Activated CD8-positive, alpha-beta memory T cell treated with anti-CD3 and anti-CD28 coated beads, Interleukin-2, amount 50 U/mL, for 1 hour (primary cell): ENCODE results near the gene RDH5.

Source experiments
- DNase-seq: peaks from one replicate; pipeline ENCODE4 v3.0.0-alpha.2; 2020; ENCODE audit errors: extremely low read depth

The RDH5 gene, protein sequence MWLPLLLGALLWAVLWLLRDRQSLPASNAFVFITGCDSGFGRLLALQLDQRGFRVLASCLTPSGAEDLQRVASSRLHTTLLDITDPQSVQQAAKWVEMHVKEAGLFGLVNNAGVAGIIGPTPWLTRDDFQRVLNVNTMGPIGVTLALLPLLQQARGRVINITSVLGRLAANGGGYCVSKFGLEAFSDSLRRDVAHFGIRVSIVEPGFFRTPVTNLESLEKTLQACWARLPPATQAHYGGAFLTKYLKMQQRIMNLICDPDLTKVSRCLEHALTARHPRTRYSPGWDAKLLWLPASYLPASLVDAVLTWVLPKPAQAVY

DNA sequence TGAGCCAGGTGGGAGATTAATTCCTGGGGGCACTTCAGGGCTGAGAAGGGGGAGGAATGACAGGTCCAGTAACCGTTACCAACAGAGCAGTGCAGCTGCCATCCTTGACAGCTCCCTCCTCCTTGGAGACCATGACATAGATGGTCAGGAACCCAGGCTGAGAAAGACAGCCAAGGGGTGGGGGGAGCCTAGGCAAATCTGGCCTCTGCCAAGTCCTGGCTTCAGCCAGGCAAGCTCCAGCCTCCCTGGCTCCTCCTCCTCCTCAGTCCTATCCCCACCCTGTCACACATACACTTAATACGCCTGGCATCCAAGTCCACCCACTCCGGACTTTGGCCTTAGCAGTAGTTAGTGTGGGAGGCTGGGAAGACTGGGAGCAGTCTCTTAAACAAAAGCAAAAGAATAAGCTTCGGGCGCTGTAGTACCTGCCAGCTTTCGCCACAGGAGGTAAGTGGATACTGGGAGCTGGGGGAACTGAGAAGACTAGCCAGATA is at the start of gene RDH5:
RDH5 (plus strand) TSS at position 323 of the 494 bp plus-strand sequence. CDS start 792 bp downstream, outside the sequence.
- DNase-seq: no peak

DNA sequence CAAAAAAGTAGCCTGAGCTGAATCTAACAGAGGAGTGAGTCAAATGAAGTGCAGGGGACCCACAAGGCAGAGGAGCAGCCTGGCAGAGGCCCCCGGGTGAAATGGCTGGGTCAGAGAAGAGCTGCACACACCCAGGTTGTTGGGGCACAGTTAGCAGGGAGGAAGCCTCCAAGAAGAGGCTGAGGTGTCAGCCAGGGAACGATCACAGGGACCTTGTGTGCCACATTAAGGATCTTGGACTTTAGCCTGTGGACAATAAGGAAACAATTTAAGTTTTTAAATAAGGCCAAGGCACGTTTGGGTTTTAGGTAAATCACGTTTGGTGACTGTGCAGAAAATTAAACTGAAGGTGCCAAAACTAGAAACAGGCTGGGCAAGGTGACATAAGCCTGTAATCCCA is 48.4 kb upstream of the RDH5 start:
- no peak for DNase-seq

DNA sequence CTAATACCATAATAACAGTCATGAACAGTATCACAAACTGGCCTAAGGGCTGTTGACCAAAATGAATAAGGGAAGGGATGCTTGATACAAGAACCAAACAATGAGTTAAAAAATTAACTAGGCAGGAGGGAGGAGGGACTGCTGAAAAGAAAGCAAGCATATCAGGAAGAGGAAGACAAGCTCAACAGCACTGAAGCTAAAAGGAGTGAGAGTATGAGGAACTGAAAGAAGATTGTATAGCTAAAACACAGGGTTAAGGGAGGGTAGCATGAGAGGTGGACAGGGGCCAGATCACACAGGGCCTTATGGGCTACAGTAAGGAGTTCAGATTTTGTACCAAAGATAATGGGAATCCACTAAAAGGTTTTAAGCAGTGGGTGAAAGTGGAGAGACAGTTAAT is 46.6 kb upstream of the RDH5 start:
- DNase-seq: no peak

DNA sequence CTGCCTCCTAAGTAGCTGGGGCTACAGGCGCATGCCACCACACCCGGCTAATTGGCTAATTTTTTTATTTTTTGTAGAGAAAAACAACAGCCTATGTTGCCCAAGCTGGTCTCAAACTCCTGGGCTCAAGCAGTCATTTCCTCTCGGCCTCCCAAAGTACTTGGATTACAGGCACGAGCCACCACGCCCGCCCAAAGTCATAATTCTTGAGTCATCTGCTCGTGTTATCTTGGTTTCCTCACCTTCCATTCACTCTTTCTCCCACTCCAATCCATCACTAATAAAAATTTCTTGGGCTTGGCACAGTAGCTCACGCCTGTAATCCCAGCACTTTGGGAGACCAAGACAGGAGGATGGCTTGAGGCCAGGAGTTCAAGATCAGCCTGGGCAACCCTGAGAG is 44.5 kb upstream of the RDH5 start:
- no peak for DNase-seq

DNA sequence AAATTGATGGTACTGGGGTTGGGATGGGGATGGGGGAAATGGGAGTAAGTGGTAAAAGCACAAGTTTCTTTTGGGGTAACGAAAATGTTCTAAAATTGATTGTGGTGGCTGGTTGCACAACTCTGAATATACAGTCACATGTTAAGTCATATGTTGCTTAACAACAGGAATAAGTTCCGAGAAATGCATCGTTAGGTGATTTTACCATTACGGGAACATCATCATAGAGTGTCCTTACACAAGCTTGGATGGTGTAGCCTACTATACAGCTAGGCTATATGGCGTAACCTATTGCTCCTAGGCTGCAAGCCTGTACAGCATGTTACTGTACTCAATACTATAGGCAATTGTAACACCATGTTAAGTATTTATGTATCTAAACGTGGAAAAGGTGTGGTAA is 43.5 kb upstream of the RDH5 start:
- no peak for DNase-seq

DNA sequence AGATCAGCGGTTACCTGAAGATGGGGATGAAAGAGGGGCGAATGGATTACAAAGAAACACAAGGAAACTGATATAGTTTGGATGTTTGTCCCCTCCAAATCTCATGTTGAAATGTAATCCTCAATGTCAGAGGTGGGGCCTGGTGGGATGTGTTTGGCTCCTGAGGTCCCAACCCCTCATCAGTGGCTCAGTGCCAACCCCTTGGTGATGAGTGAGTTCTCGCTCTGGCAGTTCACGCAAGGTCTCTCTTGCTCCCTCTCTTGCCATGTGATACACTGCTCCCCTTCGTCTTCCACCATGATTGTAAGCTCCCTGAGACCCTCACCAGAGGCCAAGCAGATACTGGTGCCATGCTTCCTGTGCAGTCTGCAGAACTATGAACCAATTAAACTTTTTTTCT is 40.5 kb upstream of the RDH5 start:
- no peak for DNase-seq

DNA sequence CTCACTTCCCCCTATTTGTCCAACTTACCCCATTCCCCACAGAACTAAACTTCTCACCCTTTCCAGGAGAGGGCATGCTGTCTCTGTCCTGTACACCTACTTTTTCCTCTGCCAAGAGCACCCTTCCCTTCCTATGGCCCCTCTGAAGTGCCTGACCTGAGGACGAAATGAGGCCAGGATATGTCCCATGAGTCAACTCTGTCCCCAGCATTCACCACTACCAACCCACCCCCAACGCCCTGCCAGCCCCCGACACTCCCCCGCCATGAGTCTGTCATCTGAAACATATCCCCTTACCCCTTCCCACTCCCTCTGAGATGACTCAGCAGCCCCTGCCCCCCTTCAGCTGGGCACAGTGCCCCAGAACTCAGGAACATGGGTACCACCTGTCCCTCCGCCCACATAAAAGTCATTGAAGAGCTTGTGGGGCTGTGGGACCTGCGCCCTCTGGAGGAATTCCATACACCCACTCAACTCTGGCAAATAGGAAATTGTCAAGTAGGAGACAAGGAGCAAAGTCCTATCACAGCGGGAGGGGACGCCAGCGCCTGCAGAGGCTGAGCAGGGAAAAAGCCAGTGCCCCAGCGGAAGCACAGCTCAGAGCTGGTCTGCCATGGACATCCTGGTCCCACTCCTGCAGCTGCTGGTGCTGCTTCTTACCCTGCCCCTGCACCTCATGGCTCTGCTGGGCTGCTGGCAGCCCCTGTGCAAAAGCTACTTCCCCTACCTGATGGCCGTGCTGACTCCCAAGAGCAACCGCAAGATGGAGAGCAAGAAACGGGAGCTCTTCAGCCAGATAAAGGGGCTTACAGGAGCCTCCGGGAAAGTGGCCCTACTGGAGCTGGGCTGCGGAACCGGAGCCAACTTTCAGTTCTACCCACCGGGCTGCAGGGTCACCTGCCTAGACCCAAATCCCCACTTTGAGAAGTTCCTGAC is 38.8 kb upstream of the RDH5 start:
- DNase-seq: no peak

DNA sequence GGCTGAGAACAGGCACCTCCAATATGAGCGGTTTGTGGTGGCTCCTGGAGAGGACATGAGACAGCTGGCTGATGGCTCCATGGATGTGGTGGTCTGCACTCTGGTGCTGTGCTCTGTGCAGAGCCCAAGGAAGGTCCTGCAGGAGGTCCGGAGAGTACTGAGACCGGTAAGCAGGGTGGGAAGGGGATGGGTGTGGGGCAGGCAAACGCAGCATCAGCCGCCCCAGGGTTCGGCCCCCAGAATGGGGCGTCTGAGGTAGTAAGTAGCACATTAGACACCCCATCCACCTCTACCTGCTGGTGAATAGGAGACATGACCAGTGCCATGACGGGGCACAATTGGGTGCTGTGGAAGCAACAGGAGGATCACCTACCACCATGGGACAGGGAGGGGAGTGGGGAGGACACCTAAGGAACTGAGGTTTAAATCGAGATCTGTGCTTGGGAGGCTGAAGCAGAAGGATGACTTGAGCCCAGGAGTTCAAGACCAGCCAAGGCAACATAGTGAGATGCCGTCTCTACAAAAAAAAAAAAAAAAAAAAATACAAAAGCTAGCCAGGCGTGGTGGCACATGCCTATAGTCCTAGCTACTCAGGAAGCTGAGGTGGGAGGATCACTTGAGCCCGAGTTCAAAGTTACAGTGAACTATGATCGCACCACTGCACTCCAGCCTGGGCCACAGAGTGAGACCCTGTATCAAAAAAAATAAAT is 38.0 kb upstream of the RDH5 start:
- DNase-seq: no peak

DNA sequence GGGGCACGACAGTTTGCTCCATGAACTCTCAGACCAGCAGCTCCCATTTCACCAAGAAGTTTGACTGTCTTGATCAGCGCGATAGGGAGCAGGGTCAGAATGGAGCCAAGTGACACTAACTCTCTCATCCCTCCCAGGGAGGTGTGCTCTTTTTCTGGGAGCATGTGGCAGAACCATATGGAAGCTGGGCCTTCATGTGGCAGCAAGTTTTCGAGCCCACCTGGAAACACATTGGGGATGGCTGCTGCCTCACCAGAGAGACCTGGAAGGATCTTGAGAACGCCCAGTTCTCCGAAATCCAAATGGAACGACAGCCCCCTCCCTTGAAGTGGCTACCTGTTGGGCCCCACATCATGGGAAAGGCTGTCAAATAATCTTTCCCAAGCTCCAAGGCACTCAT is 36.5 kb upstream of the RDH5 start:
- DNase-seq: no peak

DNA sequence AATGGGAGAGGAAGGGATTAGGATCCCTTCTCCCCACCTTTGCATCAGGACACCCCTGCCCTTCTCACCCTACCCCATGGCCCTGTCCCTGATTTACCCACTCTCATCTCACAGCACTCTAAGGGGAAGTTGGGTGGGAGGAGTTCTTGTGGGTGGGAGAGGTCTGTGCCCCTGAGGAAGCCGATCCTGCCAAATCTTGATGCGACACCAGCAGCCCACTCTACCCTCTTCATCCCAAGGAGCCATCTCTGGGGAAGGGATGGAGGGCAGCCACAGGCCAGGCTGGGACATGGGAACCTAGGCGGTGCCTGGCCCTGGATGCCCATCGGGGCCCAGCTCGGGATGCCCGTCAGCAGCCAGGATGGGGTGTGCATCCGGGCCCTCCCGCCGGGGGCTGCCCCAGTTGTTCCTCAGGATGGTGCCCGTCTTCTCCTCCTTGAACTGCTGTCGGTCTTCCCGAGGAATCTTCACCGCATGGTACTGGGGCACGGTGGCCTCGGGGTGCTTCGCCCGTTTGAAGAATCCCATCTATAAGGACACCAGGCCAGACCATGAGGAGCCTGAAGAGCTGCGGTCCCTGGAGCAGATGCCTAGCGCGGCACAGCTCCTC is 35.3 kb upstream of the RDH5 start:
- no peak for DNase-seq

DNA sequence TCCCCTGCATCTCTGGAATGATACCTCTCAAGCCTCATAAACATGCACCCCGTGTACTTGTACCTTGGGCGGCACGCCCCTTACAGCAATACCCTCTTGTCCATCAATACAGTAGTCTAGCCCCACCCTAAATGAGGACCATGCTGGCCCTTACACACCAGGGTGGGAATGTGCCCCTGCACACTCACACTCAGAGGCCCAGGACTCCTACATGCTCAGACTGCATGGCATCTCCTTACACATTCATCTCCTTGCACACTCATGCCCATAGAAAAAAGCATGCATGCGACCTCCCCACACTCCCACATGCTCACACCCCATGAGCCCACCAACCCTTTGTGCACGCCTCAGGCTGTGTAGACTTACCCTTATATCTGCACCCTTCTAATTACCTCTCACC is 34.5 kb upstream of the RDH5 start:
- DNase-seq: no peak

DNA sequence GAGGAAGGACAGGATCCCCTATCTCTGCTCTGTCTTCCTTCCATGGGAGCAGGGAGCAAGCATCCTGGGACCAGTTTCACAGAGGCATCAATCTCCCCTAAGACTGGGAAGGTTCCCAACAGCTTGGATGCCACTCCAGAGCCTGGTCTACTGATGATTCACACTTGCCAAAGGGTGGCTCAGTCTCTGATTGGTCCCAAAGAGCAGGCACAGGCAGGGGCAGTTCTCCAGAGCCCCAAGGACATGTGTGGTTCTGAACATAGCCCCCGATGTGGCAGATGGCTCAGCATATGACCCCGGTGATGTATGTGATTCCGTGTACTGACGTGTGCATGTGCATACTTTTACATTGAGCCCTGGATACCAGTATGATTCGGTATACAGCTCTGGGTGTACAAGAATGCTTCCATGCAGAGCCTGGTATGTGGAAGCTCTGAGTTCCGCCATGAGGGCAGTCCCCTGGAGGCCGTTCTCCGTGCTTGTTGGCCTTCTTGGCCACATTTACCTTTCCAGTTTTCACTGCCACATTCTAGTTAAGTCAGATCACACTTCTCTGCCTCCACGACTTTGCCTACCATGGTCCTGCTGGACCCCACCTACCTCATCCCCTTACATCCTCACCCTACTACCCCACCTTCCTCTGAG is 33.7 kb upstream of the RDH5 start:
- DNase-seq: no peak

DNA sequence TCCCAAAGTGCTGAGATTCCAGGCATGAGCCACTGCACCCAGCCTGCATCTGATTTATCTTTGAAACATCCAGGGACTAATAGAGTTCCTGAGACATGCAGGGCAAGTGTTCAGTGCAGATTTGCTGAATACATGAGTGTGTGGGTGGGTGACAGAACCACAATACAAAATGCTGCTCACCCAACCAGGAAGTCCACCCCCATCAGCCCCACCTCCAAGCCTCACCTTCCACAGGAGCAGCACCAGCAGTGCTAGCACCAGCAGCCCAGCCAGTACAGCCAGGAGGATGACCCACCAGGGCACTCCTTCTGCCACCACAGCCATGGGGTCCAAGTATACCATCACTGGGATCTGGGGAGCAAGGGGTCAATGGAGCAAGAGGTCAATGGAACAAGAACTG is 32.4 kb upstream of the RDH5 start:
- DNase-seq: no peak

DNA sequence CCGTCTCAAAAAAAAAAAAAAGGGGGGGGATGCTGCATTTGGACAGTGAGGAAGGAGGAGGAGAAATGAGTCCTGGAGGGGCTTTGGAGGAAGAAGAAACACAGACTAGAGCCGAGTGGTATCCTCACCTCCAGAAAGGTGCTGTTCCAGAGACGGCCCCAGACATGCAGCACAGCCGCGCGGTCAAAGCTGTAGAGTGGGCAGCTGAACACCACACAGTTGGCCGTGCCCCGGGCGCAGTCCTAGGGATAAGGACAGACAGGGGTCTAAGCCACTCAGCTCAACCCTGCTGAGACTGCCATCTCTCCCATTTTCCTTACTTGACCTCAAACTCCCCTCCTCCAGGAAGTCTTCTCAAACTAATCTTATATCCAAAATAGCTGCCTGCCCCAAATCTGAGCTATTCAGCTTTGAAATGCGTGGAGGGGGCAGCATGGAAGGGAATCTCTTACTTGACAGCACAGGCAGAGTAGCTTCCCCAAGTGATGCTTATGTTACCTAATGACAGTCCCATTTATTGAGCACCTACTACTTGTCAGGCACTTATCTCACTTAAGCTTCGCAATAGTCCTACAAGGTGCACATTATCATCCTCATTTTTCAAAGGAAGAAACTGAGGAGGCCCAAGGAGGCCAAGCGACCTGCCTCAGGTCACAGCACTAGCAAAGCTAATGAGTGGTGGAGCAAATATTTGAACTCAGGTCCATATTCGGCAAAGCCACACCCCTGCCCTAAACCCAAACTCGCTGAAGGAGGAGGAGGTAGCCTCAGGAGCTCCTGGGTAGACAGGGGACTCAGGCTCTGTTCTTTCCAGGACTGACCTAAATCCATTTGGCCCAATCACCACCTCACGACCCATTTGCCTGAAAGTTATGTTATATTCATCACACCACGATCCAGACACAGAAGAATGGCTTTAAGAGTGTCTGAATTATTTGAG is 31.2 kb upstream of the RDH5 start:
- DNase-seq: no peak

DNA sequence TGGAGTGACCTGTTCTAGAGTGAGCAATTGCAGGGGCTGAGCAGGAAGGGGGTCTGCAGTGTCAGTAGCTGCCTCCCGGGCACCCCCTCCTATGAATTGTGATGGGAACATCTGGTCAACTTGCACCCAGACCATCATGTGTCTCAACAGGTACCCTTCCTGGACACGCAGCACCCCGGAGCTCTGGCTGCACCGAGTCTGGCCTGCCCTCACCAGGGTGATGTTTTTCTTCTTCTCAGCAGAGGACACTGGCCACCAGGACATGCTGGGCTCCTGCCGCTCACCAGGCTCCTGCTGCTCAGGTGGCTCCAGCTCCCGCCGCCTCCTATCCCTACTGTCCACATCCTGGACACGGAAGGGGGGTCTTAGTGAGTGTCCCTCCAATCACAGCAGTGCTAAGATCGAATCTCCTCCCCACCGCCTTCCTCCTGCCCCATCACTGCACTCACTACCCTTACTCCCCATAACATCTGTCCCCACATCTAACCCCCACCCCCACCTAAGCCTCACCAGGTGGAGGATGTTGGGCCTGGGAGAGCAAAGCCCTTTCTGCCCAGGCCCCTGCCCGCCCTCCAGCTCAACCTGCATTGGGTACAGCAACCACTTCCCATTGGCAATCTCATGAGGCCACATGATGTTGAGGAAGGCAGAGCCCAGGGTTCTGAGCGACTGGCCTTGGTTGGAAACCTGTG is 27.4 kb upstream of the RDH5 start:
- DNase-seq: no peak

DNA sequence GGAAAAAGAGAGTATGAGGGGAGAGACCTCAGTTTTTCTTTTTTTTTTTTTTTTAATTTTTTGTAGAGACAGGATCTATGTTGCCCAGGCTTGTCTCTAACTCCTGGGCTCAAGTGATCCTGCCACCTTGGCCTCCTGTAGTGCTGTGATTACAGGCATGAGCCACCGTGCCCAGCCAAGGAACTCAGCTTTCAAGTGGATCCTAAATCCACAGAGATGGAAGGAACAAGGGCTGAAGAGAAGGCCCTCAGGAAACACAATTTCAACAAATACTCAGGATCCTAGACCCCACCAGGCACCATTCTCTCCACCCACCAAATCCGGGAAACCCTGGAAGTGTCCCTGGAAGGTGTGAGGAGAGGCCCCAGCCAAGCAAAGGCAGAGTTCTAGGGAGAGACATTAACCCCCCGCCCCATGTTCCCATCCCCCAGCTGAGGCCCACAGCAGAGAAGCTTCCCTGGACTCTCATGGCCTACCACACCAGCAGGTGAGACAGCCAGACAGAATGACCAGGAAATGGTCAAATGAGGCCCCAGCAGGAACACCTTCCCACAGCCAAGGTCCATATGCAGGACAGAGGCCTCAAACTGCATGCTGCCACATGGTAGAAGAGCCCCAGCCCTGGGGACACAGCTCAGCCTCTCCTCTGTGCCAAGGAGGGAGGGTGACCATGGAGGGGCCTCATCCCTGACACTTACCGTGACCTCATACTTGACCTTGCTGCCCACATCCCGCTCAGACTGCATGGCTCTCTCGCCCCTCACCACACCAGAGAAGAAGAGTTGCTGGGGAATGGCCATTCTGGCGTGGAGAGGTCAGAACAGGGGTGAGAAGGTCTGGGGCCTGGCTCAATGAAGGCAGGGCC is 26.6 kb upstream of the RDH5 start:
- no peak for DNase-seq

DNA sequence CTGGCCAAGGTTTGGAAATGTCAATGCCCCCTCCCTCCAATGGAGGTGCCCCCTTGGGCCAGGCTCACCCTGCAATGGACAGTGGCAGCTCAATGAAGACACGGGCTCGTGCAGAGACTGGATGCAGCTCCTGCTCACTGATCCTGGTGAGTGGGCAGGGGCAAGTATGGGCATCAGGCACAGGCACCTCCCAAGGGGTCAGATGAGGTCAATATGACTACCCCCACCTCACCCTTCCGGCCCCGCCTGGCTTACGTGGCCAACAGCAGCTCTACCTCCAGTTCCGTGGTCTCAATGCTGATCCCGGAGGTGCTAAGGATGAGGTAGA is 26.0 kb upstream of the RDH5 start:
- DNase-seq: no peak

DNA sequence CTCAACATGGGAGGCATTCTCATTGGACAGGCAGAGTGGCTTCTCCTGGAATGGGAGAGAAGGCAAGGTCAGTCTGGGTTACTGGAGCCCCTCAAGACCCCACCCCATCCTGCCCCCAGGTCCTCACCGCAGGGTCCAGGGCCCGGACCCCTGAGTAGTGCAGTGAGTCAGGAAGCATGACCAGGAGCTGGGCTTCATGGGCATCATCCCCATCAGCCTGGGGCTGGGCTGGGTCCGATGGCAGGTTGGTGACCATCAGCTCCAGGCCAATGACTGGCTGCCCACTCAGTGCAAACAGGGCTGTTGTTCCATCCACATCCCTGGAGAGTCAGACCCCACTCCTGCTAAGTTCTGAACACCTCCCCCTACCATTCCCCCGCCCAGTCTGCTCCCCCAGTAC is 25.5 kb upstream of the RDH5 start:
- DNase-seq: no peak

DNA sequence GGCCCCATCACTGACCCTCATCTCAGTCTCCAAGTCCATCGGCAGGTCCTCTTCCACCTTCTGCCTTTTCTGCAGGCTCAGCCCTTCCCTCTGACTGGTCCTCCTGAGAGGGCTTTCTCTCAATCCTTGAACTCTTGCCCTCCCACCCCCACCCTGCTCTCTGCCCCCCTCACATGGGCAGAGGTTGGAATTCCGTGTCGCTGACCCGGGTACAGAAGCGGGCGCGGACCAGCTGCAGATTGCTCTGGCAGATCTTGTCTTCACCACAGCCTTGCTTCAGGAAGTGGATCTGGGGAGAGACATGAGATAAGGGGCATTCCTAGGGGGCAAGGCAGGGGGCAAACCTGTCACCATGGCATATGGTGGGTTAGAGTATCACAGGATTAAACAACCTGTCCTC is 24.8 kb upstream of the RDH5 start:
- DNase-seq: no peak
